HEK293 (cell line): ENCODE data around the gene PEX3.
A peak's percentile ranks its signal among the peaks of the same experiment; 100 is the strongest.

Source experiments
- CTCF ChIA-PET: fragments of 350-600 bp; formaldehyde crosslinking; extraction: SDS; loops from one replicate; lab custom pipeline; 2021; ENCODE audit warnings: antibody characterized with exemption; lab: Yijun Ruan, JAX
- POLR2A ChIA-PET: fragments of 300-600 bp; formaldehyde crosslinking; extraction: SDS; loops from one replicate; lab custom pipeline; 2020; ENCODE audit warnings: antibody characterized with exemption, inconsistent platforms; lab: Yijun Ruan, JAX
- H3K27ac ChIP-seq: fragments of 200-500 bp; sonication (Bioruptor generic); 2 replicates; pipeline ENCODE4 v1.5.1; 2014; ENCODE audit warnings: low read depth, low read length, control low read depth, inconsistent platforms; ENCODE audit errors: extremely low read depth
- H3K36me3 ChIP-seq, 2 experiments: fragments of 200-500 bp in 1 of 2; sonication (Bioruptor generic) in 1 of 2; 1 replicate in 1 of 2; 2 replicates in 1 of 2; pipeline ENCODE4 v1.5.1; 2014 to 2017; ENCODE audit warnings: inconsistent platforms in 2 of 2, low read length in 2 of 2; ENCODE audit not compliant: control insufficient read depth in 2 of 2, insufficient read depth in 1 of 2
- H3K4me1 ChIP-seq: fragments of 200-500 bp; sonication (Bioruptor generic); 2 replicates; pipeline ENCODE4 v1.5.1; 2014; ENCODE audit warnings: mild to moderate bottlenecking, low read length, inconsistent platforms; ENCODE audit not compliant: control insufficient read depth, insufficient read depth
- H3K4me3 ChIP-seq: 2 replicates; pipeline ENCODE4 v1.5.1; 2011; ENCODE audit warnings: low read depth, mild to moderate bottlenecking, control low read depth, low read length, moderate library complexity
- H3K9me3 ChIP-seq: fragments of 200-500 bp; sonication (Bioruptor generic); 2 replicates; pipeline ENCODE4 v1.5.1; 2014; ENCODE audit warnings: low read depth, low read length, inconsistent platforms; ENCODE audit not compliant: control insufficient read depth, insufficient read depth
- GLI2 ChIP-seq: fragments of 450-650 bp; formaldehyde crosslinking; IDR thresholded peaks from 2 replicates; pipeline ENCODE4; 2017; ENCODE audit warnings: missing biosample characterization, missing genetic modification characterization, low read depth, borderline replicate concordance
- GLIS1 ChIP-seq: fragments of 450-650 bp; formaldehyde crosslinking; IDR thresholded peaks from 2 replicates; pipeline ENCODE4 v1.5.1; 2016; ENCODE audit warnings: missing biosample characterization, missing genetic modification characterization
- GLIS2 ChIP-seq: fragments of 450-650 bp; formaldehyde crosslinking; IDR thresholded peaks from 2 replicates; pipeline ENCODE4 v1.5.1; 2016; ENCODE audit warnings: missing biosample characterization, missing genetic modification characterization
- KLF7 ChIP-seq: fragments of 450-650 bp; formaldehyde crosslinking; IDR thresholded peaks from 2 replicates; pipeline ENCODE4 v1.5.1; 2016; ENCODE audit warnings: missing biosample characterization, missing genetic modification characterization, borderline replicate concordance
- SALL2 ChIP-seq: fragments of 450-650 bp; formaldehyde crosslinking; IDR thresholded peaks from 2 replicates; pipeline ENCODE4 v1.5.0; 2017; ENCODE audit warnings: missing biosample characterization, mild to moderate bottlenecking, missing genetic modification characterization, borderline replicate concordance
- SP7 ChIP-seq: fragments of 450-650 bp; formaldehyde crosslinking; IDR thresholded peaks from 2 replicates; pipeline ENCODE4 v1.5.1; 2016; ENCODE audit warnings: missing biosample characterization, missing genetic modification characterization
- TCF7L2 ChIP-seq: IDR thresholded peaks from 2 replicates; pipeline ENCODE4 v1.6.1; 2011; ENCODE audit warnings: low read depth, mild to moderate bottlenecking, inconsistent platforms, low read length, moderate library complexity, borderline replicate concordance
- WT1 ChIP-seq: fragments of 450-650 bp; formaldehyde crosslinking; IDR thresholded peaks from 2 replicates; pipeline ENCODE4 v1.5.1; 2016; ENCODE audit warnings: missing biosample characterization, missing genetic modification characterization
- ZBTB10 ChIP-seq: fragments of 450-650 bp; formaldehyde crosslinking; IDR thresholded peaks from 2 replicates; pipeline ENCODE4 v1.5.1; 2016; ENCODE audit warnings: missing biosample characterization, missing genetic modification characterization
- ZBTB26 ChIP-seq: fragments of 450-650 bp; formaldehyde crosslinking; optimal IDR thresholded peaks from 2 replicates; pipeline ENCODE3; 2016; ENCODE audit warnings: missing biosample characterization, mild to moderate bottlenecking, missing genetic modification characterization
- ZEB2 ChIP-seq: fragments of 450-650 bp; formaldehyde crosslinking; IDR thresholded peaks from 2 replicates; pipeline ENCODE4 v1.5.1; 2016; ENCODE audit warnings: missing biosample characterization, missing genetic modification characterization
- ZFHX2 ChIP-seq: fragments of 450-650 bp; formaldehyde crosslinking; conservative IDR thresholded peaks from 2 replicates; pipeline ENCODE4 v1.5.1; 2016; ENCODE audit warnings: missing biosample characterization, missing genetic modification characterization
- ZFP41 ChIP-seq: fragments of 450-650 bp; formaldehyde crosslinking; IDR thresholded peaks from 2 replicates; pipeline ENCODE4 v1.5.1; 2016; ENCODE audit warnings: missing biosample characterization, missing genetic modification characterization, borderline replicate concordance
- ZFP69B ChIP-seq: fragments of 450-650 bp; formaldehyde crosslinking; IDR thresholded peaks from 2 replicates; pipeline ENCODE4 v1.5.1; 2016; ENCODE audit warnings: missing biosample characterization, missing genetic modification characterization
- ZIC2 ChIP-seq: fragments of 450-650 bp; formaldehyde crosslinking; IDR thresholded peaks from 2 replicates; pipeline ENCODE4 v1.5.1; 2016; ENCODE audit warnings: missing biosample characterization, missing genetic modification characterization
- ZNF133 ChIP-seq: fragments of 450-650 bp; formaldehyde crosslinking; IDR thresholded peaks from 2 replicates; pipeline ENCODE4 v1.5.1; 2016; ENCODE audit warnings: missing biosample characterization, missing genetic modification characterization
- ZNF211 ChIP-seq: fragments of 450-650 bp; formaldehyde crosslinking; IDR thresholded peaks from 2 replicates; pipeline ENCODE4 v1.5.1; 2016; ENCODE audit warnings: low read depth, missing biosample characterization, missing genetic modification characterization
- ZNF24 ChIP-seq: fragments of 450-650 bp; formaldehyde crosslinking; IDR thresholded peaks from 2 replicates; pipeline ENCODE4 v1.5.1; 2016; ENCODE audit warnings: missing biosample characterization, missing genetic modification characterization
- ZNF280D ChIP-seq: fragments of 450-650 bp; formaldehyde crosslinking; IDR thresholded peaks from 2 replicates; pipeline ENCODE4 v1.5.1; 2016; ENCODE audit warnings: missing biosample characterization, missing genetic modification characterization
- ZNF302 ChIP-seq: fragments of 450-650 bp; formaldehyde crosslinking; IDR thresholded peaks from 2 replicates; pipeline ENCODE4 v1.5.1; 2016; ENCODE audit warnings: missing biosample characterization, missing genetic modification characterization, low read depth
- ZNF404 ChIP-seq: fragments of 450-650 bp; formaldehyde crosslinking; IDR thresholded peaks from 2 replicates; pipeline ENCODE4 v1.5.1; 2017; ENCODE audit warnings: missing biosample characterization, missing genetic modification characterization
- ZNF558 ChIP-seq: fragments of 450-650 bp; formaldehyde crosslinking; IDR thresholded peaks from 2 replicates; pipeline ENCODE4 v1.5.1; 2016; ENCODE audit warnings: missing biosample characterization, missing genetic modification characterization
- ZNF561 ChIP-seq: fragments of 450-650 bp; IDR thresholded peaks from 2 replicates; pipeline ENCODE4 v1.5.1; 2018; ENCODE audit warnings: missing biosample characterization, missing genetic modification characterization, borderline replicate concordance
- ZNF600 ChIP-seq: fragments of 450-650 bp; formaldehyde crosslinking; IDR thresholded peaks from 2 replicates; pipeline ENCODE4 v1.5.1; 2016; ENCODE audit warnings: missing biosample characterization, missing genetic modification characterization
- ZNF610 ChIP-seq: fragments of 450-650 bp; formaldehyde crosslinking; IDR thresholded peaks from 2 replicates; pipeline ENCODE4 v1.5.1; 2016; ENCODE audit warnings: missing biosample characterization, missing genetic modification characterization, borderline replicate concordance
- ZNF660 ChIP-seq: fragments of 450-650 bp; IDR thresholded peaks from 2 replicates; pipeline ENCODE4 v1.5.1; 2018; ENCODE audit warnings: missing biosample characterization, mild to moderate bottlenecking, missing genetic modification characterization
- ZNF664 ChIP-seq: fragments of 450-650 bp; formaldehyde crosslinking; IDR thresholded peaks from 2 replicates; pipeline ENCODE4 v1.5.1; 2016; ENCODE audit warnings: missing biosample characterization, missing genetic modification characterization
- ZNF776 ChIP-seq: fragments of 450-650 bp; formaldehyde crosslinking; IDR thresholded peaks from 2 replicates; pipeline ENCODE4 v1.5.0; 2017; ENCODE audit warnings: missing biosample characterization, missing genetic modification characterization, borderline replicate concordance

Gene PEX3

GRCh38 chr6:143429970-143430369 is 20.6 kb upstream of the PEX3 start:
- POLR2A ChIA-PET: no interaction called here
- Histone ChIP-seq H3K27ac (no peak overlapping the region), H3K4me1 (no peaks in the 10 kb centered on the region), H3K4me3 (no peak overlapping the region), H3K36me3 (peaks cover 6 to 45% of the 10 kb centered on the region in 2 experiments), H3K9me3 (no peaks in the 10 kb centered on the region)
- CTCF ChIA-PET: interaction anchor here (0.5 to 4.7 kb wide), 5 partner anchors 86 to 955 kb away, joined by 3 to 54 read pairs (median 5); no protein-coding TSS in a partner anchor
- TF ChIP-seq GLIS1 (tag by site-specific recombination): no peak
- TF ChIP-seq ZIC2 (tag by site-specific recombination): peak; percentile 82

- POLR2A ChIA-PET: no interaction called here
- Histone ChIP-seq H3K27ac (no peak overlapping the region), H3K4me3 (no peak overlapping the region), H3K9me3 (no peaks in the 10 kb centered on the region), H3K36me3 (peaks cover 11 to 50% of the 10 kb centered on the region in 2 experiments), H3K4me1 (no peaks in the 10 kb centered on the region)
- CTCF ChIA-PET: interaction anchor here (0.7 to 0.8 kb wide), 4 partner anchors 9 to 774 kb away, joined by 3 to 5 read pairs (median 3); no protein-coding TSS in a partner anchor
- TF ChIP-seq ZFP41 (tag by site-specific recombination): no peak
- no peak for TF ChIP-seq ZNF558 (tag by site-specific recombination)
- TF ChIP-seq GLIS2 (tag by site-specific recombination): no peak
- no peak for TF ChIP-seq ZNF664 (tag by site-specific recombination)
- no peak for TF ChIP-seq ZNF280D (tag by site-specific recombination)
- TF ChIP-seq ZFHX2 (tag by site-specific recombination): no peak
- TF ChIP-seq ZBTB26 (tag by site-specific recombination): no peak
- no peak for TF ChIP-seq ZNF600
- TF ChIP-seq GLI2 (tag by site-specific recombination): no peak
- no peak for TF ChIP-seq WT1 (tag by site-specific recombination)
- TF ChIP-seq ZNF776 (tag by site-specific recombination): no peak
- TF ChIP-seq ZNF302 (tag by site-specific recombination): no peak
- TF ChIP-seq TCF7L2: no peak
- no peak for TF ChIP-seq ZNF404 (tag by site-specific recombination)
- no peak for TF ChIP-seq ZNF561
Measured at GRCh38 chr6:143431226-143431625, 19.4 kb upstream of the PEX3 start.

- Histone ChIP-seq H3K9me3 (no peaks in the 10 kb centered on the region), H3K4me3 (no peak overlapping the region), H3K4me1 (no peaks in the 10 kb centered on the region), H3K27ac (no peak overlapping the region), H3K36me3 (peaks cover 19 to 62% of the 10 kb centered on the region in 2 experiments)
- ChIA-PET POLR2A (no interaction called here), CTCF (interaction anchor here (0.6 to 1.5 kb wide), 3 partner anchors 13 to 826 kb away, joined by 3 to 7 read pairs (median 3); no protein-coding TSS in a partner anchor)
- TF ChIP-seq ZNF133 (tag by site-specific recombination) (no peak), ZNF24 (tag by site-specific recombination) (no peak), ZBTB10 (tag by site-specific recombination) (no peak), SALL2 (tag by site-specific recombination) (no peak), SP7 (tag by site-specific recombination) (no peak), ZNF660 (tag by site-specific recombination) (no peak), ZNF610 (tag by site-specific recombination) (no peak), ZEB2 (no peak), ZFP69B (tag by site-specific recombination) (no peak), KLF7 (tag by site-specific recombination) (no peak), ZNF211 (no peak)
Measured at GRCh38 chr6:143432588-143432987, 18.0 kb upstream of the PEX3 start.
